SU-DHL-6 (cell line): ENCODE data around the gene USP31.

Source experiments
- EZH2phosphoT487 ChIP-seq: fragments of 200-600 bp; sonication (generic), shearing (Covaris generic); conservative IDR thresholded peaks from 2 replicates; pipeline ENCODE4 v1.6.1; 2018; ENCODE audit warnings: mild to moderate bottlenecking, antibody characterized with exemption, low read length, moderate library complexity, mixed read lengths
- TF ChIP-seq, protein P1 (sequence below): fragments of 200-600 bp; sonication (generic); IDR thresholded peaks from one replicate; pipeline ENCODE4 v1.5.1; 2017; ENCODE audit warnings: antibody characterized with exemption, mild to moderate bottlenecking, low read length, moderate library complexity; ENCODE audit not compliant: insufficient read depth, poor library complexity, severe bottlenecking

DNA sequence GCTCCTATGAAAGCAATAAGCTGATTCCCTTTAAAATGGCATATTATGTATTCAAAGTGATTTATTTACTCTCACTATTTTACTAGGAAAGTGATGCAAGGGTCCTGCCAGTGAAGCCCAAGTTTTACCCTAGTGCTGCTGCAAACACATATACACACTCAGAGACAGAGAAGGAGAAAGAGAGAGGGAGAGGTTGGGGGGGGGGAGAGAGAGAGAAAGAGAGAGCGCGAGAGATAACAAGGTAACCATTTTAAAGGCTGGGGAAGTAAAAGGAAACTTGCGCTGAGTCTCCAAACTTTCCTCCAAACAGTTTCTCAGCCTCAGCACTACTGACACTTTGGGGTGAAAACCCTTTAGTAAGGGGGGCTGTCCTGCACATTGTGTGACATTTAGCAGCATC, 5.9 kb downstream of the USP31 start:
- TF ChIP-seq, protein P1, sequence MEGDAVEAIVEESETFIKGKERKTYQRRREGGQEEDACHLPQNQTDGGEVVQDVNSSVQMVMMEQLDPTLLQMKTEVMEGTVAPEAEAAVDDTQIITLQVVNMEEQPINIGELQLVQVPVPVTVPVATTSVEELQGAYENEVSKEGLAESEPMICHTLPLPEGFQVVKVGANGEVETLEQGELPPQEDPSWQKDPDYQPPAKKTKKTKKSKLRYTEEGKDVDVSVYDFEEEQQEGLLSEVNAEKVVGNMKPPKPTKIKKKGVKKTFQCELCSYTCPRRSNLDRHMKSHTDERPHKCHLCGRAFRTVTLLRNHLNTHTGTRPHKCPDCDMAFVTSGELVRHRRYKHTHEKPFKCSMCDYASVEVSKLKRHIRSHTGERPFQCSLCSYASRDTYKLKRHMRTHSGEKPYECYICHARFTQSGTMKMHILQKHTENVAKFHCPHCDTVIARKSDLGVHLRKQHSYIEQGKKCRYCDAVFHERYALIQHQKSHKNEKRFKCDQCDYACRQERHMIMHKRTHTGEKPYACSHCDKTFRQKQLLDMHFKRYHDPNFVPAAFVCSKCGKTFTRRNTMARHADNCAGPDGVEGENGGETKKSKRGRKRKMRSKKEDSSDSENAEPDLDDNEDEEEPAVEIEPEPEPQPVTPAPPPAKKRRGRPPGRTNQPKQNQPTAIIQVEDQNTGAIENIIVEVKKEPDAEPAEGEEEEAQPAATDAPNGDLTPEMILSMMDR, result no peak
- TF ChIP-seq EZH2phosphoT487, result no peak
